COLO829 (cell line): ENCODE data around the gene ZFHX3.
A peak's percentile ranks its signal among the peaks of the same experiment; 100 is the strongest.
"Not testable (repeated sequence)": the region's sequence is repeated elsewhere in the genome, so short reads cannot be mapped to it uniquely, and the experiment has no call there.

ENCODE experiments used
- DNase-seq: peaks from one replicate; pipeline ENCODE4 v3.0.0; 2012; ENCODE audit warnings: low spot score

ZFHX3 gene

GRCh38 chr16:73047536-73048291 is at the start of gene ZFHX3:
Gene ZFHX3 (minus strand): TSS chr16:73048128. CDS start chr16:72960145, 87,983 bp downstream.
- no peak for DNase-seq

- no peak for DNase-seq
Observed at GRCh38 chr16:73096510-73096909, 48.6 kb upstream of the ZFHX3 start.

GRCh38 chr16:73095885-73096421 is 48.0 kb upstream of the ZFHX3 start:
- DNase-seq = no peak

GRCh38 chr16:73095142-73095820 is 47.4 kb upstream of the ZFHX3 start:
- no peak for DNase-seq

- no peak for DNase-seq
Observed at GRCh38 chr16:73094371-73094770, 46.4 kb upstream of the ZFHX3 start.

GRCh38 chr16:73093146-73094144 is 45.5 kb upstream of the ZFHX3 start:
- DNase-seq = no peak

- DNase-seq = peak; percentile 56
Observed at GRCh38 chr16:73092236-73092781, 44.4 kb upstream of the ZFHX3 start.

GRCh38 chr16:73091174-73091573 is 43.2 kb upstream of the ZFHX3 start:
- DNase-seq = no peak

GRCh38 chr16:73089420-73089819 is 41.5 kb upstream of the ZFHX3 start:
- DNase-seq = no peak

- DNase-seq = no peak
Observed at GRCh38 chr16:73086108-73086507, 38.2 kb upstream of the ZFHX3 start.

- DNase-seq = no peak
Observed at GRCh38 chr16:73083271-73083670, 35.3 kb upstream of the ZFHX3 start.

GRCh38 chr16:73082634-73083051 is 34.7 kb upstream of the ZFHX3 start:
- DNase-seq = peak; percentile 81

- no peak for DNase-seq
Observed at GRCh38 chr16:73080931-73081330, 33.0 kb upstream of the ZFHX3 start.

- DNase-seq = no peak
Observed at GRCh38 chr16:73076324-73076810, 28.4 kb upstream of the ZFHX3 start.

GRCh38 chr16:73074382-73074781 is 26.5 kb upstream of the ZFHX3 start:
- no peak for DNase-seq

GRCh38 chr16:73072051-73072450 is 24.1 kb upstream of the ZFHX3 start:
- not testable (repeated sequence) for DNase-seq

- DNase-seq = no peak
Observed at GRCh38 chr16:73071131-73071940, 23.4 kb upstream of the ZFHX3 start.

- DNase-seq = no peak
Observed at GRCh38 chr16:73069581-73070262, 21.8 kb upstream of the ZFHX3 start.

GRCh38 chr16:73068541-73069401 is 20.8 kb upstream of the ZFHX3 start:
- peak; percentile 76 for DNase-seq
